Neutrophil (primary cell): ENCODE data around the gene ASIC2.

ENCODE experiments used
- H3K27ac ChIP-seq: fragments of 200-600 bp; sonication (generic); 2 replicates; pipeline ENCODE4 v1.5.1; 2016; ENCODE audit warnings: mild to moderate bottlenecking, moderate library complexity
- H3K27me3 ChIP-seq: fragments of 200-600 bp; sonication (generic); 2 replicates; pipeline ENCODE4 v1.6.0; 2016; ENCODE audit warnings: mild to moderate bottlenecking
- H3K36me3 ChIP-seq: fragments of 200-600 bp; sonication (generic); 2 replicates; pipeline ENCODE4 v1.5.1; 2017
- H3K4me1 ChIP-seq, 2 experiments: fragments of 200-600 bp in 1 of 2; sonication (generic) in 1 of 2; 1 replicate in 1 of 2; 2 replicates in 1 of 2; pipeline versions ENCODE4 v1.5.1 to v1.6.1; 2013 to 2016; ENCODE audit warnings: low read depth in 1 of 2, low read length in 1 of 2, mild to moderate bottlenecking in 1 of 2, moderate library complexity in 1 of 2; ENCODE audit not compliant: control insufficient read depth in 1 of 2, insufficient read depth in 1 of 2
- H3K4me3 ChIP-seq, 2 experiments: fragments of 200-600 bp in 1 of 2; sonication (generic) in 1 of 2; 1 replicate in 1 of 2; 2 replicates in 1 of 2; pipeline ENCODE4 v1.5.1; 2013 to 2016; ENCODE audit warnings: low read depth in 1 of 2, low read length in 1 of 2, mild to moderate bottlenecking in 1 of 2, moderate library complexity in 1 of 2
- H3K9me3 ChIP-seq: fragments of 200-600 bp; sonication (generic); 2 replicates; pipeline ENCODE4 v1.5.1; 2016
- TF ChIP-seq, protein P1 (sequence below): fragments of 200-600 bp; sonication (generic); IDR thresholded peaks from 2 replicates; pipeline ENCODE4 v1.5.1; 2016; ENCODE audit warnings: antibody characterized with exemption

The ASIC2 gene

DNA sequence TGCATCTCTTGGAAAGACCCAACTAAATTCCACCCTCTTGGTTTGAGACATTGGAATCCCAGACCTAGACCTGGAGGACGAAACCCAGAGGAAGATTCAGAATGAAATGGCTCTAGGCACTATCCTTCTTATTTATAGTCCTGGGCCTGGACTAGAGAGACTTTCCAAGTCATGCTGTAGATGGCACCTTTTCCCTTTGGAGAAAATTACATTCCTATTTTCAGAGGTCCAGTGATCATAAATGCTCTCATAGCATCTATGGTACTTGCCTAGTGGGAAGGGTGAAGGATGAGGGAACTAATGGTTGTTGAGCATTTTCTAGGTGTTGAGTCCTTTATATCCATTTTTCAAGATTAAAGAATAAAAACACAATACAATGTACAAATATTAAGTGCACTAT lies 264.3 kb downstream of the ASIC2 start:
- Histone ChIP-seq H3K9me3 (no peaks in the 10 kb centered on the region), H3K4me3 (no peak overlapping the region), H3K27ac (no peak overlapping the region), H3K36me3 (no peaks in the 10 kb centered on the region), H3K4me1 (no peaks in the 10 kb centered on the region), H3K27me3 (peaks cover 10% of the 10 kb centered on the region)
- TF ChIP-seq, protein P1, sequence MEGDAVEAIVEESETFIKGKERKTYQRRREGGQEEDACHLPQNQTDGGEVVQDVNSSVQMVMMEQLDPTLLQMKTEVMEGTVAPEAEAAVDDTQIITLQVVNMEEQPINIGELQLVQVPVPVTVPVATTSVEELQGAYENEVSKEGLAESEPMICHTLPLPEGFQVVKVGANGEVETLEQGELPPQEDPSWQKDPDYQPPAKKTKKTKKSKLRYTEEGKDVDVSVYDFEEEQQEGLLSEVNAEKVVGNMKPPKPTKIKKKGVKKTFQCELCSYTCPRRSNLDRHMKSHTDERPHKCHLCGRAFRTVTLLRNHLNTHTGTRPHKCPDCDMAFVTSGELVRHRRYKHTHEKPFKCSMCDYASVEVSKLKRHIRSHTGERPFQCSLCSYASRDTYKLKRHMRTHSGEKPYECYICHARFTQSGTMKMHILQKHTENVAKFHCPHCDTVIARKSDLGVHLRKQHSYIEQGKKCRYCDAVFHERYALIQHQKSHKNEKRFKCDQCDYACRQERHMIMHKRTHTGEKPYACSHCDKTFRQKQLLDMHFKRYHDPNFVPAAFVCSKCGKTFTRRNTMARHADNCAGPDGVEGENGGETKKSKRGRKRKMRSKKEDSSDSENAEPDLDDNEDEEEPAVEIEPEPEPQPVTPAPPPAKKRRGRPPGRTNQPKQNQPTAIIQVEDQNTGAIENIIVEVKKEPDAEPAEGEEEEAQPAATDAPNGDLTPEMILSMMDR = no peak

DNA sequence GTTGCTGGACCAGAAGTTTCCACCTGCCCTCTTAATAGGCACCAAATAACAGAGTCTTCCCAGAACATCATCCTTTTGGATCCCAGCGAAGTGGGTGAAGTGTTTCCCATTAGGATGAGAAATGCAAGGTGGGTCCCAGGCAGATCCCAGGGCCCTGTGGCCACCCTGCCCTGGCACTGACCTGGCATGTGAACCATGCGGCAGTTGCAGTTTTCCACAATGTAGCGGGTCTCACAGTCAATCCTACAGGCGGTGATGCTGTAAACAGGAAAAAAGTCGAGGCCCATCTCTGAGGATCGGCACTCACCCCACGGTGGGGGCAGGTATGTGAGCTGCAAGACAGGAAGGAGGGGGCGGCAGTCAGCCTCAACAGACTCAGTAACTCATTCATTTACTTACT lies 265.0 kb downstream of the ASIC2 start:
- no peaks in the 10 kb centered on the region for H3K36me3 ChIP-seq
- no peaks in the 10 kb centered on the region for H3K9me3 ChIP-seq
- H3K4me1 ChIP-seq = no peaks in the 10 kb centered on the region
- TF ChIP-seq, protein P1 = no peak
- peaks cover 10% of the 10 kb centered on the region for H3K27me3 ChIP-seq
- no peak overlapping the region for H3K27ac ChIP-seq
- H3K4me3 ChIP-seq = no peak overlapping the region

DNA sequence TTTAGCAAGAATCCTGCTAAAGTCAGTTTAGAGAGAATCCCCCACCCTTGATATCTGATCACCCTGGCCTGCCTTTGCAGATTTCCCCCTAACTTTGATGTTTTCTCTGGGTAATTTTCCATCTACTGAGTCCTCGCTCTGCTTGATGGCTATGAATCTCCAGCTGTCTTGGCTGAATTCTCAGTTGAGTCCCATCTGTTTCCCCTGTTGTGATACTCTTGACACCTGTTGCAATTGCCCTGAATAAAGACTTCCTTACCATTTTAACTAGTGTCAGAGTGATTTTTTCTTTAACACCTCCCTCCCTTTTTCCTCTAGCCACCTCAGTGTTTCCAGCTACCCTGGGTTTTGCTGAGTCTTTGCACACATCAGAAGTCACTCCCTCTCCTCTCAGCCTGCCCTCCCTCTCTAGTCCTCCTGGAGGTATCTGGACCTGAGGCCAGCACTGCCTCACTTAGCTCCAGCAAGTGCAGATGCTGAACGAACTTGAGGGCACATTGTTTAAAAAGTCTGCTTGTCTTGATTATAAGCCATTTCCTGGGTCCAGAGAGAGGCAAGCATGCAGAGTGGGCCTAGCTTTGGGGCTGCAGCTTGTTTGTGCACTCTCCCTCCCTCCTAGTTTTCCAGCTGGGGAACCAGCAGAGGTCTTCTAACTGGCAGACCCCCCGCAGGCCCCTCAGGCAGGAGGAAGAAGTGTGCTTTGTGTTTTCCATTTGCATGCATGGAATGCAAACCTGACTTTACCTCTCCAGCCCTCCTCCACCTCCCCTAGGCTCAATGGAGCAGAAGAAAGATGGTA lies 268.2 kb downstream of the ASIC2 start:
- Histone ChIP-seq H3K4me1 (no peaks in the 10 kb centered on the region), H3K27me3 (peaks cover 13% of the 10 kb centered on the region), H3K27ac (no peak overlapping the region), H3K4me3 (no peak overlapping the region), H3K9me3 (no peaks in the 10 kb centered on the region), H3K36me3 (no peaks in the 10 kb centered on the region)
- TF ChIP-seq, protein P1 = no peak

DNA sequence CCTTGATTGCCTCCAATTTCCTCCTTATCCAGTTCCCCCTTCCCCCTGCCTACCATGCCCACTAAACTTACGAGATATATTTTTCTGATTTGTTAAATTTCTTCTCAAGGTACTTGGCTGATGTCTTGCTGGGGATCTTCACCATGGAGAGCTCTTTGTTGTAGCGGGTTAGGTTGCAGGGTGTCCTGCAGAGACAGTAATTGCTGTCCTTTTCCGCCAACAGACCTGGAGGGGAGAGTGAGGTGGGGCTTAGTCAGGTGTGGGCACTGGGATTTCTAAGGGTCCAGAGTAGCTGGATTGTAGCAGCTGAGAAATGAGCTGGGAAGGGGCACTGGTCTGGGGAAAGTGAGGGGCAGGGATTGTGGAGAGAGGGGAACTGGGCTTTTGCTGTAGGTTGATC lies 269.3 kb downstream of the ASIC2 start:
- H3K4me3 ChIP-seq = no peak overlapping the region
- TF ChIP-seq, protein P1 = no peak
- H3K9me3 ChIP-seq = no peaks in the 10 kb centered on the region
- no peaks in the 10 kb centered on the region for H3K36me3 ChIP-seq
- H3K4me1 ChIP-seq = no peaks in the 10 kb centered on the region
- peaks cover 13% of the 10 kb centered on the region for H3K27me3 ChIP-seq
- H3K27ac ChIP-seq = no peak overlapping the region

DNA sequence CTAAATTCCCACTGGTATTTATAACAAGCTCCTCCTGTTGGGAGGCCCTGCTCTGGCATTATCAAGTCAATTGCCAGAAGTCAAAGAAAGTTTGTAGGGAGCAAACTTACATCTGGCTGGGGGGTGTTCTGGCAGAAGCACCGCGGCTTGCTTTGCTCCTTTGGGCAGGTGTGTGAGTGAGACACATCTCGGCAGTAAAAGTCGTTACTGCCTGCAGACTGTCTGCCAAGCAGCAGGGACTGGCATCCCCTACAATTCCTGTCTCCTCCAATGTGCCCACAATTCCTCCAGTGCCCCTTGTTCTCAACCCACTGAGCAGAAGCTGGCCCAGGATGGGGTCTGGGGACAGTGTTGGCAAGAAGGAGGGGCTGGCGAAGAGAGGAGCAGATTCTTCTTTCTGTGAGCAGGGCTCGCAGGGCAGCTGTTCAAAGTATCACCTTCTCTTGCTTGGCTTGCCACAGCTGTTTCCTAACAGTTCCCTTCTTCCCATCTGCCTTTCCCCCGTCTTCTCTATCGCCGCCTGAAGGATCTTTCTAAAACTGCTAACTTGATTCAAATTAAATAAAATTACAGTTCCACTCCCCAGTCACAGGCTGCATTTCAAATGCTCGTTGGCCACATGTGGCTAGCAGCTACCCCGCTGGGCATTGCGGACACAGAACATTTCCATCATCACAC lies 271.2 kb downstream of the ASIC2 start:
- no peaks in the 10 kb centered on the region for H3K36me3 ChIP-seq
- no peak overlapping the region for H3K4me3 ChIP-seq
- no peaks in the 10 kb centered on the region for H3K9me3 ChIP-seq
- no peak overlapping the region for H3K27ac ChIP-seq
- no peaks in the 10 kb centered on the region for H3K4me1 ChIP-seq
- peaks cover 13% of the 10 kb centered on the region for H3K27me3 ChIP-seq
- TF ChIP-seq, protein P1 = no peak
